Amniotic epithelial cell (primary cell): ENCODE results near the gene SERTAD2.

Source experiments
- DNase-seq: peaks from one replicate; pipeline ENCODE4 v3.0.0-alpha.2; 2010; ENCODE audit warnings: low read depth

The SERTAD2 gene

GRCh38 chr2:64653109-64654062 is at the start of gene SERTAD2:
TSS of gene SERTAD2 (minus strand) at chr2:64653913. CDS start at chr2:64636871, 17,042 bp downstream.
- peak; percentile 82 for DNase-seq

GRCh38 chr2:64700133-64700809 is 46.6 kb upstream of the SERTAD2 start:
- peak; percentile 67 for DNase-seq

- DNase-seq: no peak
Measured at GRCh38 chr2:64699712-64700111, 46.0 kb upstream of the SERTAD2 start.

- peak; percentile 85 for DNase-seq
Measured at GRCh38 chr2:64698668-64699444, 45.1 kb upstream of the SERTAD2 start.

- DNase-seq: no peak
Measured at GRCh38 chr2:64698177-64698643, 44.5 kb upstream of the SERTAD2 start.

- DNase-seq: peak; percentile 89
Measured at GRCh38 chr2:64697297-64698176, 43.8 kb upstream of the SERTAD2 start.

- no peak for DNase-seq
Measured at GRCh38 chr2:64696636-64697035, 42.9 kb upstream of the SERTAD2 start.

- DNase-seq: no peak
Measured at GRCh38 chr2:64695721-64696261, 42.1 kb upstream of the SERTAD2 start.

GRCh38 chr2:64692401-64692800 is 38.7 kb upstream of the SERTAD2 start:
- peak; percentile 94 for DNase-seq

GRCh38 chr2:64688909-64689308 is 35.2 kb upstream of the SERTAD2 start:
- no peak for DNase-seq

- no peak for DNase-seq
Measured at GRCh38 chr2:64686283-64686956, 32.7 kb upstream of the SERTAD2 start.

- DNase-seq: peak; percentile 79
Measured at GRCh38 chr2:64685430-64685829, 31.7 kb upstream of the SERTAD2 start.

GRCh38 chr2:64683771-64684510 is 30.2 kb upstream of the SERTAD2 start:
- DNase-seq: no peak

- DNase-seq: no peak
Measured at GRCh38 chr2:64681479-64681967, 27.8 kb upstream of the SERTAD2 start.

GRCh38 chr2:64679673-64680425 is 26.1 kb upstream of the SERTAD2 start:
- DNase-seq: no peak

- DNase-seq: no peak
Measured at GRCh38 chr2:64678771-64679590, 25.3 kb upstream of the SERTAD2 start.

GRCh38 chr2:64677530-64677929 is 23.8 kb upstream of the SERTAD2 start:
- no peak for DNase-seq

- no peak for DNase-seq
Measured at GRCh38 chr2:64675860-64676259, 22.1 kb upstream of the SERTAD2 start.
